IMR-90 (cell line): ENCODE data around the gene NOXO1. TPM values are rescaled to one million over a fixed set of nuclear protein-coding genes. Genes with fewer than 3 reads are reported as not detected.
A peak's percentile ranks its signal among the peaks of the same experiment; 100 is the strongest.

ENCODE experiments used
- ATAC-seq: fragments of 200-7000 bp; cut with Tn5 transposase; 2 replicates; pipeline ENCODE4 v1.9.1; 2020; ENCODE audit warnings: low read depth, mild to moderate bottlenecking, moderate library complexity
- BruUV-seq: library from RNA; stranded (reverse); fragments of 400-500 nt; replicated peaks from 2 replicates; lab custom pipeline; 2021; lab: Mats Ljungman, UMichigan
- CTCF ChIA-PET: fragments of 300-600 bp; formaldehyde crosslinking; extraction: SDS; loops from one replicate; lab custom pipeline; 2021; ENCODE audit warnings: antibody characterized with exemption; lab: Yijun Ruan, JAX
- POLR2A ChIA-PET: fragments of 300-600 bp; sonication (Branson Sonifier 250); formaldehyde crosslinking; loops from one replicate; lab custom pipeline; 2022; ENCODE audit warnings: antibody characterized with exemption; ENCODE audit not compliant: unreplicated experiment; lab: Charles Lee
- DNase-seq: peaks from one replicate; pipeline ENCODE4 v3.0.0; 2013
- H2AFZ ChIP-seq: replicated peaks from 2 replicates; pipeline ENCODE3; 2013; ENCODE audit warnings: low read length, mild to moderate bottlenecking; ENCODE audit not compliant: poor library complexity
- H2AK5ac ChIP-seq: 2 replicates; pipeline ENCODE4 v1.6.1; 2013; ENCODE audit warnings: low read depth, low read length, inconsistent platforms
- H2AK9ac ChIP-seq: replicated peaks from 2 replicates; pipeline ENCODE3; 2013; ENCODE audit warnings: mild to moderate bottlenecking, low read depth, low read length, moderate library complexity; ENCODE audit not compliant: poor library complexity
- H2BK120ac ChIP-seq: 2 replicates; pipeline ENCODE4 v1.6.1; 2013; ENCODE audit warnings: low read depth, low read length, inconsistent platforms
- H2BK15ac ChIP-seq: 3 replicates; pipeline ENCODE4 v1.6.1; 2013; ENCODE audit warnings: low read depth, low read length, inconsistent platforms
- H2BK20ac ChIP-seq: 2 replicates; pipeline ENCODE4 v1.6.1; 2013; ENCODE audit warnings: low read depth, mild to moderate bottlenecking, inconsistent platforms, low read length, moderate library complexity
- H2BK5ac ChIP-seq: 2 replicates; pipeline ENCODE4 v1.6.1; 2013; ENCODE audit warnings: mild to moderate bottlenecking, low read depth, low read length, inconsistent platforms; ENCODE audit not compliant: poor library complexity, severe bottlenecking
- H3K14ac ChIP-seq: replicated peaks from 2 replicates; pipeline ENCODE4 v1.6.1; 2013; ENCODE audit warnings: low read depth, low read length, inconsistent platforms
- H3K18ac ChIP-seq: 2 replicates; pipeline ENCODE4 v1.6.1; 2013; ENCODE audit warnings: low read depth, low read length, control low read depth
- H3K23ac ChIP-seq: 2 replicates; pipeline ENCODE4 v1.6.1; 2013; ENCODE audit warnings: low read depth, low read length, inconsistent platforms
- H3K27ac ChIP-seq: 2 replicates; pipeline ENCODE4 v1.5.1; 2013; ENCODE audit warnings: mild to moderate bottlenecking, control low read depth, low read length; ENCODE audit not compliant: insufficient read depth
- H3K27me3 ChIP-seq: 2 replicates; pipeline ENCODE4 v1.6.1; 2013; ENCODE audit warnings: low read length; ENCODE audit not compliant: control insufficient read depth, insufficient read depth
- H3K36me3 ChIP-seq: 2 replicates; pipeline ENCODE4 v1.6.1; 2013; ENCODE audit warnings: low read length, mixed read lengths; ENCODE audit not compliant: control insufficient read depth, insufficient read depth
- H3K4ac ChIP-seq: 2 replicates; pipeline ENCODE4 v1.6.1; 2013; ENCODE audit warnings: low read depth, low read length, inconsistent platforms
- H3K4me1 ChIP-seq: 2 replicates; pipeline ENCODE4 v1.6.1; 2013; ENCODE audit warnings: low read length, mixed read lengths; ENCODE audit not compliant: control insufficient read depth, insufficient read depth
- H3K4me2 ChIP-seq: 2 replicates; pipeline ENCODE4 v1.6.1; 2013; ENCODE audit warnings: low read depth, mild to moderate bottlenecking, control low read depth, low read length, moderate library complexity
- H3K4me3 ChIP-seq: 2 replicates; pipeline ENCODE4 v1.5.1; 2013; ENCODE audit warnings: low read depth, mild to moderate bottlenecking, control low read depth, low read length, moderate library complexity; ENCODE audit not compliant: insufficient read depth
- H3K56ac ChIP-seq: 2 replicates; pipeline ENCODE4 v1.6.1; 2013; ENCODE audit warnings: low read length, inconsistent platforms; ENCODE audit not compliant: insufficient read depth; ENCODE audit errors: extremely low read depth
- H3K79me1 ChIP-seq, 2 experiments: 2 replicates each; pipeline ENCODE4 v1.6.1; 2013; ENCODE audit warnings: low read length in 2 of 2, inconsistent platforms in 1 of 2, low read depth in 1 of 2
- H3K9ac ChIP-seq: 2 replicates; pipeline ENCODE4 v1.6.1; 2013; ENCODE audit warnings: low read depth, low read length, control low read depth
- H3K9me1 ChIP-seq: 2 replicates; pipeline ENCODE4 v1.6.1; 2013; ENCODE audit warnings: low read length, inconsistent platforms; ENCODE audit not compliant: insufficient read depth
- H3K9me3 ChIP-seq: 2 replicates; pipeline ENCODE4 v1.6.1; 2013; ENCODE audit warnings: low read length; ENCODE audit not compliant: control insufficient read depth, insufficient read depth
- H4K20me1 ChIP-seq: 2 replicates; pipeline ENCODE4 v1.6.1; 2013; ENCODE audit warnings: low read length, inconsistent platforms; ENCODE audit not compliant: insufficient read depth
- H4K5ac ChIP-seq: 2 replicates; pipeline ENCODE4 v1.6.1; 2013; ENCODE audit warnings: mild to moderate bottlenecking, low read depth, low read length, control low read depth
- H4K8ac ChIP-seq, 2 experiments: 2 replicates each; pipeline ENCODE4 v1.6.1; 2013; ENCODE audit warnings: low read depth in 2 of 2, low read length in 2 of 2, control low read depth in 1 of 2, inconsistent platforms in 1 of 2
- H4K91ac ChIP-seq: 2 replicates; pipeline ENCODE4 v1.6.1; 2013; ENCODE audit warnings: low read depth, low read length, inconsistent platforms; ENCODE audit not compliant: insufficient read depth
- BHLHE40 ChIP-seq: fragments of 150-350 bp; IDR thresholded peaks from 2 replicates; pipeline ENCODE4 v1.6.1; 2016; ENCODE audit warnings: mild to moderate bottlenecking, low read depth, low read length
- CEBPB ChIP-seq: IDR thresholded peaks from 2 replicates; pipeline ENCODE4 v1.6.1; 2012; ENCODE audit warnings: low read depth, low read length, improper control_type of control experiment
- CHD1 ChIP-seq: IDR thresholded peaks from 2 replicates; pipeline ENCODE4 v1.6.1; 2012; ENCODE audit warnings: low read depth, low read length, improper control_type of control experiment
- CTCF ChIP-seq: conservative IDR thresholded peaks from 2 replicates; pipeline ENCODE4 v1.5.1; 2012; ENCODE audit warnings: mild to moderate bottlenecking, low read depth, low read length, improper control_type of control experiment
- ELK1 ChIP-seq: fragments of 150-350 bp; IDR thresholded peaks from 2 replicates; pipeline ENCODE4 v1.6.1; 2016; ENCODE audit warnings: low read depth, mild to moderate bottlenecking, low read length, moderate library complexity, borderline replicate concordance
- MAFK ChIP-seq: IDR thresholded peaks from 2 replicates; pipeline ENCODE4 v1.6.1; 2012; ENCODE audit warnings: low read depth, low read length, improper control_type of control experiment
- MAZ ChIP-seq: IDR thresholded peaks from 2 replicates; pipeline ENCODE4 v1.6.1; 2012; ENCODE audit warnings: low read depth, mild to moderate bottlenecking, low read length, improper control_type of control experiment, moderate library complexity, borderline replicate concordance
- MXI1 ChIP-seq: IDR thresholded peaks from 2 replicates; pipeline ENCODE4 v1.6.1; 2012; ENCODE audit warnings: low read depth, mild to moderate bottlenecking, low read length, moderate library complexity, borderline replicate concordance
- NFE2L2 ChIP-seq: fragments of 150-350 bp; IDR thresholded peaks from 2 replicates; pipeline ENCODE4 v1.6.1; 2016; ENCODE audit warnings: low read depth, mild to moderate bottlenecking, low read length
- POLR2A ChIP-seq: IDR thresholded peaks from 2 replicates; pipeline ENCODE4 v1.6.1; 2012; ENCODE audit warnings: mild to moderate bottlenecking, low read depth, low read length
- RAD21 ChIP-seq: IDR thresholded peaks from 2 replicates; pipeline ENCODE4 v1.6.1; 2012; ENCODE audit warnings: low read length, improper control_type of control experiment
- RCOR1 ChIP-seq: IDR thresholded peaks from 2 replicates; pipeline ENCODE4 v1.6.1; 2012; ENCODE audit warnings: mild to moderate bottlenecking, low read length, improper control_type of control experiment; ENCODE audit not compliant: insufficient replicate concordance
- RFX5 ChIP-seq: IDR thresholded peaks from 2 replicates; pipeline ENCODE4 v1.8.0; 2012; ENCODE audit warnings: low read depth, mild to moderate bottlenecking, low read length, moderate library complexity
- SMC3 ChIP-seq: fragments of 150-350 bp; IDR thresholded peaks from 2 replicates; pipeline ENCODE4 v1.6.1; 2016; ENCODE audit warnings: low read depth, mild to moderate bottlenecking, antibody characterized with exemption, low read length, moderate library complexity
- WGBS, 2 experiments: methylation state at CpG; one replicate each; pipeline versions ENCODE4 v1.1.5 to v1.1.7; 2013; ENCODE audit warnings: missing lambda C conversion rate in 2 of 2; ENCODE audit not compliant: insufficient read length in 1 of 2; ENCODE audit errors: extremely low coverage in 2 of 2; 5-methylcytosine and 5-hydroxymethylcytosine counted together
- dilution Hi-C: fragments of 300-500 bp; cut with HindIII; formaldehyde crosslinking; loops from one replicate; pipeline ENCODE4 v1.14.3; 2018; ENCODE audit warnings: low sequenced_read_pairs; ENCODE audit not compliant: unreplicated experiment
- in situ Hi-C: fragments of 300-500 bp; cut with MboI; formaldehyde crosslinking; loops from 3 replicates; pipeline ENCODE4 v1.14.3; 2019; ENCODE audit warnings: low sequenced_read_pairs, inconsistent platforms, mixed read lengths
- intact Hi-C: fragments of 100-400 bp; cut with micrococcal nuclease; formaldehyde crosslinking; loops from 2 replicates; pipeline ENCODE4 v1.10.0; 2022
- polyA plus RNA-seq, 3 experiments: library from polyadenylated mRNA; depleted of rRNA; stranded (reverse); fragments of >200 nt; gene quantifications; 2 replicates each; pipeline ENCODE4 v1.2.3, GENCODE V29; 2012; ENCODE audit warnings: low replicate concordance in 1 of 3
- total RNA-seq: library from RNA; depleted of rRNA; stranded (reverse); fragments of >200 nt; gene quantifications from 2 replicates; pipeline ENCODE4 v1.2.3, GENCODE V29; 2012
- TF ChIP-seq, protein P1 (sequence below): fragments of 150-350 bp; IDR thresholded peaks from 2 replicates; pipeline ENCODE4 v1.6.1; 2017; ENCODE audit warnings: mild to moderate bottlenecking, antibody characterized with exemption, low read length, low read depth

Gene NOXO1
- total and polyA plus RNA-seq, 2 of the 4 experiments (the other 2 are of a cell fraction): 0.56 TPM; not detected in 1

DNA sequence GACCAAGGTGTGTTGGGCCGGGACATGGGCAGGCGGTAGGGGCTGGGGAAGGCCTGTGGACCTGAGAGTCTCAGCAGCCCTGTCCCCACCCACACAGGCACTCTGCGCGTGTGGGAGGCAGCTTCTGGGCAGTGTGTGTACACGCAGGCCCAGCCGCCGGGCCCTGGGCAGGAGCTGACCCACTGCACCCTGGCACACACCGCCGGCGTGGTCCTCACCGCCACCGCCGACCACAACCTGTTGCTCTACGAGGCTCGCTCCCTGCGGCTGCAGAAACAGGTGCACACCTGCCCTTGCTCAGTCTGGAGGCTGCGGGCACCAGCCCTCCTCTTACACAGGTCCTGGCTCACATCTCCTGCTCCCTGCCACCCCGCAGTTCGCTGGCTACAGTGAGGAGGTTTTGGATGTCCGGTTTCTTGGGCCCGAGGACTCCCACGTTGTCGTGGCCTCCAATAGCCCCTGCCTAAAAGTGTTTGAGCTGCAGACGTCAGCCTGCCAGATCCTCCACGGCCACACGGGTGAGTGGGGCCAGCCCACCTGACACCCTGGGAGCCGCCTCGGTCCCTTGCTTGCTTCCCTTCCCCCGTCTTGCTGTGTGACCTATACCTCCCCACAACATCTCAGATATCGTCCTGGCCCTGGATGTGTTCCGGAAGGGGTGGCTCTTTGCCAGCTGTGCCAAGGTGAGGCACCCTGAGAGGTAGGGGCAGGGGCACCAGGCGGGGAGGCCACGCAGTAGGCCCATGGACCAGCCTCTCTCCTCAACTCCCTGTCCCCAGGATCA is 5.6 kb downstream of the NOXO1 start:
- no peak overlapping the region for H2BK15ac ChIP-seq
- H3K4me1 ChIP-seq: peaks cover 6% of the 10 kb centered on the region
- POLR2A ChIA-PET: no interaction called here
- BruUV-seq: TSS peak; percentile 50
- no peak overlapping the region for H2BK5ac ChIP-seq
- H3K4me3 ChIP-seq: no peak overlapping the region
- H3K4me2 ChIP-seq: no peak overlapping the region
- H3K56ac ChIP-seq: no peak overlapping the region
- H4K20me1 ChIP-seq: no peaks in the 10 kb centered on the region; the same call in 1 of the 2 replicates
- WGBS, 2 experiments: 95% methylated on average over 11 of the region's 33 CpGs; no CpG with 5 or more reads in 1 of the 2 experiments
- no peak overlapping the region for H2BK120ac ChIP-seq
- H4K5ac ChIP-seq: no peak overlapping the region
- no peak overlapping the region for H3K18ac ChIP-seq
- ATAC-seq: no peak
- H2AFZ ChIP-seq: no peak overlapping the region
- peak overlapping the region; percentile 55 for H2AK9ac ChIP-seq
- H3K23ac ChIP-seq: no peak overlapping the region
- DNase-seq: no peak
- H3K9me1 ChIP-seq: peaks cover 3% of the 10 kb centered on the region; the same call in 1 of the 2 replicates
- no peak overlapping the region for H3K14ac ChIP-seq
- H3K9ac ChIP-seq: no peak overlapping the region
- no peak overlapping the region for H3K4ac ChIP-seq
- in situ Hi-C loops (no loop called here), intact Hi-C loops (no loop called here), dilution Hi-C loops (no loop called here)
- H3K9me3 ChIP-seq: no peaks in the 10 kb centered on the region
- no peak overlapping the region for H4K8ac ChIP-seq
- CTCF ChIA-PET: no interaction called here
- H3K27me3 ChIP-seq: peaks cover 10% of the 10 kb centered on the region; the same call in 1 of the 2 replicates
- H2AK5ac ChIP-seq: no peak overlapping the region
- no peak overlapping the region for H2BK20ac ChIP-seq
- peaks cover 48% of the 10 kb centered on the region for H3K36me3 ChIP-seq
- H4K91ac ChIP-seq: no peak overlapping the region
- H3K27ac ChIP-seq: no peak overlapping the region
- peaks cover 5 to 31% of the 10 kb centered on the region in 2 experiments for H3K79me1 ChIP-seq
- TF ChIP-seq NFE2L2: no peak
- TF ChIP-seq ELK1: no peak
- TF ChIP-seq SMC3: no peak
- no peak for TF ChIP-seq CTCF
- TF ChIP-seq MAZ: no peak
- no peak for TF ChIP-seq RFX5
- TF ChIP-seq RAD21: no peak
- no peak for TF ChIP-seq CEBPB
- TF ChIP-seq POLR2A: no peak
- no peak for TF ChIP-seq RCOR1
- TF ChIP-seq CHD1: no peak
- no peak for TF ChIP-seq MXI1
- TF ChIP-seq, protein P1, sequence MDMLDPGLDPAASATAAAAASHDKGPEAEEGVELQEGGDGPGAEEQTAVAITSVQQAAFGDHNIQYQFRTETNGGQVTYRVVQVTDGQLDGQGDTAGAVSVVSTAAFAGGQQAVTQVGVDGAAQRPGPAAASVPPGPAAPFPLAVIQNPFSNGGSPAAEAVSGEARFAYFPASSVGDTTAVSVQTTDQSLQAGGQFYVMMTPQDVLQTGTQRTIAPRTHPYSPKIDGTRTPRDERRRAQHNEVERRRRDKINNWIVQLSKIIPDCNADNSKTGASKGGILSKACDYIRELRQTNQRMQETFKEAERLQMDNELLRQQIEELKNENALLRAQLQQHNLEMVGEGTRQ: no peak
- no peak for TF ChIP-seq BHLHE40
- no peak for TF ChIP-seq MAFK
